ENCODE measurements around the gene GDF15. TPM values are rescaled to one million over a fixed set of nuclear protein-coding genes. Genes with fewer than 3 reads are reported as not detected.

GDF15 gene
- total and polyA plus RNA-seq, 2 donors (not counting 1 experiment from before 2014, with no cell fraction given), result 0.19 TPM; not detected in 1

- intact Hi-C loops (cut with micrococcal nuclease), result no loop called here
- peak; percentile 68 for DNase-seq
- POLR2A ChIA-PET, result interaction anchor here (0.5 to 1.1 kb wide), 6 partner anchors 20 to 1325 kb away, joined by 3 to 7 read pairs (median 3); partner anchors contain the start of gene LRRC25
- Histone ChIP-seq H3K27ac (ENCODE audit: low read length in 2 of 2) (no peak overlapping the region), H3K4me1 (ENCODE audit: control insufficient read depth in 2 of 2, insufficient read depth in 2 of 2, low read length in 2 of 2) (peaks cover 63 to 69% of the 10 kb centered on the region in 2 donors), H3K9ac (ENCODE audit: low read length) (peak overlapping the region; percentile 39), H3K79me2 (ENCODE audit: control insufficient read depth, insufficient read depth, low read length) (peaks cover 13% of the 10 kb centered on the region), H4K20me1 (ENCODE audit: control insufficient read depth, insufficient read depth, low read length, poor library complexity, severe bottlenecking) (peaks cover 38% of the 10 kb centered on the region), H3K9me3 (ENCODE audit: control extremely low read depth in 1 of 3, control insufficient read depth in 2 of 3, insufficient read depth in 1 of 3, low read length in 2 of 3) (peaks cover 0 to 28% (median 0%) of the 10 kb centered on the region in 3 donors), H3K4me3 (ENCODE audit: control extremely low read depth in 1 of 5, extremely low read depth in 1 of 5, insufficient read depth in 1 of 5, low read depth in 2 of 5, low read length in 4 of 5) (peak overlapping the region in 4 of 5 experiments; percentile 2 to 67 (median 28)), H3K4me2 (replicated peaks; ENCODE audit: low read depth, low read length, poor library complexity, severe bottlenecking) (peak overlapping the region; percentile 97), H3K27me3 (replicated peaks in 1 of 4; ENCODE audit: control extremely low read depth in 1 of 4, control insufficient read depth in 3 of 4, insufficient read depth in 4 of 4, low read length in 3 of 4) (peaks cover 0 to 60% (median 34%) of the 10 kb centered on the region in 4 experiments), H3K36me3 (replicated peaks in 1 of 2; ENCODE audit: control extremely low read depth in 1 of 2, control insufficient read depth in 1 of 2, extremely low read depth in 1 of 2, insufficient read depth in 2 of 2, low read length in 1 of 2) (no peaks in the 10 kb centered on the region), H2AFZ (ENCODE audit: insufficient read depth, low read depth, low read length, poor library complexity, severe bottlenecking) (no peak overlapping the region)
- H3K4me1 Mint-ChIP-seq, result peaks cover 60% of the 10 kb centered on the region
- H3K27ac Mint-ChIP-seq, result peak overlapping the region; percentile 70
- CTCF ChIA-PET, result interaction anchor here (1.0 to 9.3 kb wide), 5 partner anchors 8 to 138 kb away, joined by 3 to 196 read pairs (median 10); partner anchors contain the start of genes GDF15 and LSM4
- ATAC-seq (ENCODE audit: low read depth), result no peak
- no peaks in the 10 kb centered on the region for H3K9me3 Mint-ChIP-seq (ENCODE audit: insufficient read depth)
- WGBS (ENCODE audit: insufficient coverage), result under 1% methylated on average over 44 of the region's 53 CpGs
- TF ChIP-seq EZH2 (IDR thresholded peaks at IDR 0.05; ENCODE audit: borderline replicate concordance, insufficient read depth, low read depth, low read length, poor library complexity, severe bottlenecking), result peak; percentile 55
- no peak for TF ChIP-seq CTCF (IDR thresholded peaks at IDR 0.05)
- H3K27me3 Mint-ChIP-seq, result peaks cover 41% of the 10 kb centered on the region
- peak overlapping the region; percentile 85 for H3K4me3 Mint-ChIP-seq
Observed at GRCh38 chr19:18417250-18418028, 31.5 kb downstream of the GDF15 start.
